Activated T-helper 1 cell treated with Interleukin-2 at 50 U/mL for 16 hours (primary cell): ENCODE measurements around the gene GLG1.
"Not testable (repeated sequence)": the region's sequence is repeated elsewhere in the genome, so short reads cannot be mapped to it uniquely, and the experiment has no call there.

ENCODE experiments used
- DNase-seq: peaks from one replicate; pipeline ENCODE4 v3.0.0-alpha.2; 2020; ENCODE audit warnings: low read depth

The GLG1 gene

GRCh38 chr16:74575175-74575806 is 31.6 kb downstream of the GLG1 start:
- no peak for DNase-seq

GRCh38 chr16:74574146-74574545 is 32.8 kb downstream of the GLG1 start:
- DNase-seq = no peak

- no peak for DNase-seq
These were observed 33.3 kb downstream of the GLG1 start for GRCh38 chr16:74573622-74574021.

DNA sequence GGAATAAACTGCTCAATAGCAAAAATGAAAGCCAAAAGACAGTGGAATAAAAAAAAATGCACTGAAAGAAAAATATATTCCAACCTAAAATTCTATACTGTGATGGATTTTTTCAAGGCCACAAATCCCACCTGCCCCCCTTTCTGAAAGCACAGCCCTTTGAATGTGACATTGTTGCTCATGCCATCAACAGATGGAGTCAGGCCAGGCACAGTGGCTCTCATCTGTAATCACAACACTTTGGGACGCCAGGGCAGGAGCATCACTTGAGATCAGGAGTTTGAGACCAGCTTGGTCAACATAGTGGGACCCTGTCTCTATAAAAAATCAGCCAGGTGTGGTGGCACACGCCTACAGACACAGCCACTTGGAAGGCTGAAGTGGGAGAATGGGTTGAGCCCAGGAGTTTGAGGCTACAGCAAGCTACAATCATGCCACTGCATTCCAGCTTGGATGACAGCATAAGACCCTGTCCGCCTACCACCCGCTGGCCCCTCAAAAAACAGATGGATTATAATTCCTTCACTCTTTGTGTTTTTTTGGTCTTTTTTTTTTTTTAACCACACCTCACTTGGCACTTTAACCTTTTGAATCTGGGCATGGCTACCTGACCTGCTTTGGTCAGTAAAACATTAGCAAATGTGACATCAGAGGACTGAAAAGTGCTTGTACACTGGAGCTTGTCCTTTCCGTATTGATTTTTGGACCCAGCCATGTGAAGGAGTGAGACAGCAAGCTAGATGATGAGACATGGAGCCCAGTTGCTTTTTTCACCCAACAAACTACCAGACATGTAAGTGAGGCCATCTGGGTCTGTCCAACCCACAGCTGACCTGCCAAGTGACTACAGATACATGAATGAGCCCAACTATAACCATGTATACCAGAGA is 36.3 kb downstream of the GLG1 start:
- DNase-seq = no peak

GRCh38 chr16:74568961-74569631 is 37.8 kb downstream of the GLG1 start:
- no peak for DNase-seq

- no peak for DNase-seq
These were observed 39.0 kb downstream of the GLG1 start for GRCh38 chr16:74567901-74568300.

DNA sequence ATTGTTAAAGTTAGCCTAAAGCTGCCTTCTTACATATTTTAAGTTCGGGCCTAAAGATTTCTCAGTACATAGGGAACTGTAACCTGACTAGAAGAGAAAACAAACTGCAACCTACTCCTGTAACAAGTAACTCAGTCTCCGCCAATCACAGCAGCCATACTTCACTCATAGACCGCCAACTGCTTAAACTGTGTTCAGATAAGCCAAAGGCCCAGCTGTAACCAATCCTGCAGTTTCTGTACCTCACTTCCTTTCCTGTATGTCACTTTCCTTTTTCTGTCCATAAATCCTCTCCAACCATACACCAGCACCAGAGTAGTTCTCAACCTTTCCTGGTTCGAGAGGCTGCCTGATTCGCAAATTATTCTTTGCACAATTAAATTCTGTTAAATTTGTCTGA is 41.5 kb downstream of the GLG1 start:
- no peak for DNase-seq

- no peak for DNase-seq
These were observed 42.4 kb downstream of the GLG1 start for GRCh38 chr16:74564451-74564984.

DNA sequence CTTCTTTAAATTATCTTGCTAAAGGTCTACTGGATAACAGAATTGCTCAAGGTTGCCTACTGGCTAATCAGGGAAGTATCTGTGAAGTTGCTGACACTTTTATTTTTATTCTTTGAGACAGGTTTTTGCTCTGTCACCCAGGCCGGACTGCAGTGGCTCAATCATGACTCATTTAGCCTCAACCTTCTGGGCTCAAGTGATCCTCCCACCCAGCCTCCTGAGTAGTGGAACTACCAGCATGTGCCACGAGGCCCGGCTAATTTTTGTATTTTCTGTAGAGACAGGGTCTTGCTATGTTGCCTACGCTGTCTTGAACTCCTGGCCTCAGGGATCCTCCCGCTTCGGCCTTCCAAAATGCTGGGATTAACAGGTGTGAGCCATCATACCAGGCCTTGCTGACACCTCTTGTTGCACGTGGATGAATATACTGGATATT is 43.1 kb downstream of the GLG1 start:
- DNase-seq = no peak

DNA sequence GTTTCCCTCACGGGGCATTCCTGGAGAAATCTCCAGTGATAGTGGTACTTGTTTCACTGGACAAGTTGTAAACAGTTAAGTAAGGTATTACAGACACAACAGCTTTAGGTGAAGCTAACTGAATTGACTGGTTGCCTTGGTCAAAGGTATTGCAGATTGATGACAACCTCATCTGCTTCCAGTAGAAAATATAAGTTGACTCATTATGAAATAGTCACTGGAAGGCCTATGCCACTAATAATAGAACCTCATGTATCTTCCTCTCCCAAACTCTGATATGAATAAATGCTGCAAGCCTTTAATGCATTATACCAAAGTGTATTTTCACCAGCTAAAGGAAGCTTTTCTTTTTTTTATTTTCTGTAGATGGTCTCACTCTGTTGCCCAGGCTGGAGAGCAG is 44.8 kb downstream of the GLG1 start:
- DNase-seq = no peak

GRCh38 chr16:74561626-74562025 is 45.3 kb downstream of the GLG1 start:
- no peak for DNase-seq

DNA sequence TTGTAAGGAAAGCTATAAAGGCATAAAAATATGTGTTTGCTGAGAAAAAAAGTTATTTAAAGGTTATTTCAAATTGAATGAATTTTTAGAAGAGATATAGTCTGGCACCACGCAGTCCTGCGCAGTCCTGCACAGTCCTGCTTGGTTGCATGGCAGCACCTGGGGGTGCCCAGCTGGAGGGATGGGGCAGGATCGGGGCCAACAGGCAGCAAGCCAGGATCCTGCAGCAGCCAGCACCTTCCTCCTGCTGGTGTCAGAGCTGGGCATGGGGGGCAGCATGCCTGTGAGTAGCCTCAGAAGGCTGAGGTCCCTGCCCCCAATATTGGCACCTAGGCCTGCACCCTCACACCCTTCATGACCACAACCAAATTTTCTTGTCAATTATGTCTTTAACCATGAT is 46.0 kb downstream of the GLG1 start:
- no peak for DNase-seq

GRCh38 chr16:74558873-74559272 is 48.0 kb downstream of the GLG1 start:
- DNase-seq = no peak

GRCh38 chr16:74557275-74557674 is 49.6 kb downstream of the GLG1 start:
- no peak for DNase-seq

GRCh38 chr16:74556375-74556922 is 50.5 kb downstream of the GLG1 start:
- no peak for DNase-seq

GRCh38 chr16:74552357-74552756 is 54.6 kb downstream of the GLG1 start:
- DNase-seq = not testable (repeated sequence)

- not testable (repeated sequence) for DNase-seq
These were observed 56.5 kb downstream of the GLG1 start for GRCh38 chr16:74550227-74551019.

DNA sequence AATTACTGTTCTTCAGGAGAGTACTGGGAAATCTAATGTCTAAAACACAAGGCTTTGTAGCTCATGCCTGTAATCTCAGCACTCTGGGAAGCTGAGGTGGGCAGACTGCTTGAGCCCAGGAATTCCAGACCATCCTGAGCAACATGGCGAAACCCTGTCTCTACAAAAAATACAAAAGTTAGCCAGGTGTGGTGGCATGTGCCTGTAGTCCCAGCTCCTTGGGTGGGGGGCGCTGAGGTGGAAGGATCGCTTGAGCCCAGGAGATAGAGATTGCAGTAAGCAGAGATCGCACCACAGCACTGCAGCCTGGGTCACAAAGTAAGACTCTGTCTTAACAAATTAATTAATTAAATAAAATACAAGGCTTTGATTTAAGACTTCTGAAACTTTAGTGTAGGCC is 60.8 kb downstream of the GLG1 start:
- DNase-seq = not testable (repeated sequence)

DNA sequence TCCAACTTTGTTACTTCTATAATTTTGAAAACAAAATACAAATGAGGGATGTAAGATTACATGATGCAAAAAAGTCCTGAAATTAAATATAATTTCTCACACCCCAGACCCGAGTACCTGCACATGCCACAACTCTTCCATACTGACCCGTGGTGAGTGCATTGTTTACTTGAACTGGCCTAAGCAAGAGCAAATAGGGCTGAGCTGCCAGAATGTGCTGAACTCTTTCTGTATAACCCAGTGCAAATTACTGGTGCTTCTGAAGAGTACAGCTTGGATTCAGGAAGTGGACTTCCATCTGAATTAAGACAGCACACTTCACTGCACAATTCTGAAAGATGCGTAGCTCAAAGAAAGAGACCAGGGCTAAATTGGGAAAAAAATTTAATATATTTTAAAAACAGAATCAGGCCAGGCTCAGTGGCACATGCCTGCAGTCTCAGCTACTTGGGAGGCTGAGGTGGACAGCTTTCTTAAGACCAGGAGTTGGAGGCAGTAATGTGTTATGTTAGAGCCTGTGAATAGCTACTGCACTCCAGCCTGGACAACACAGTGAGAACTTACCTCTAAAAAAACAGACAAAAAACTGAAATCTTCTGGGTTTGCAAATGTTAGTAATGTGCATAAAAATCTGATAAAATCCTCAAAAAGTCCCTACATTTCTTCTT is 63.9 kb downstream of the GLG1 start:
- not testable (repeated sequence) for DNase-seq

DNA sequence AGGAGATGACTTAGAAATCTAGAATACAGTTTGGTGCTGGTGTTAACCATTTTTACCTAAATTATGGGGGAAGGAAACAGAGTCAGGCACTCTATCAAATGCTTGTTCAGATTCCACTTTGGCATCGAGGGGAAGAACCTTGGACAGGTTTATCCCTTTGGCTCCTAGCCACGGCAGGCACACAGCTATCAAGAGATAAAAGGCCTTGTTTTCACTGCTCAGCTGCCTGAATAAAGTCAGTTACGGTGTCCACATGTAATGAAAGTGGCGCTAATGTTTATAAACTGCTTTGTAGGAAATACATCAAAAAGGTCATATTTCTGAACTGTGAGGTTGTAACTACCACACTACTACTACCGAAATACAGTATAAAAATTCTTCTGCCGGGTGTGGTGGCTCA is 66.3 kb downstream of the GLG1 start:
- not testable (repeated sequence) for DNase-seq

GRCh38 chr16:74538801-74539200 is 68.1 kb downstream of the GLG1 start:
- not testable (repeated sequence) for DNase-seq
